GM18873 (cell line): ENCODE measurements around the gene CDC42BPA.

ENCODE experiments used
- ATAC-seq: cut with Tn5 transposase; IDR thresholded peaks from one replicate; pipeline ENCODE4 v1.9.1; 2021; ENCODE audit warnings: mild to moderate bottlenecking, moderate library complexity, moderate number of reproducible peaks; ENCODE audit not compliant: unreplicated experiment, low FRiP score

Gene CDC42BPA

GRCh38 chr1:226984521-226985238 is 333.6 kb downstream of the CDC42BPA start:
- ATAC-seq: no peak

- ATAC-seq: no peak
Observed at GRCh38 chr1:226983992-226984364, 334.3 kb downstream of the CDC42BPA start.

- ATAC-seq: no peak
Observed at GRCh38 chr1:226983247-226983991, 334.9 kb downstream of the CDC42BPA start.

GRCh38 chr1:226982451-226983177 is 335.7 kb downstream of the CDC42BPA start:
- ATAC-seq: no peak

GRCh38 chr1:226981838-226982237 is 336.5 kb downstream of the CDC42BPA start:
- ATAC-seq: no peak

- ATAC-seq: no peak
Observed at GRCh38 chr1:226981386-226981817, 336.9 kb downstream of the CDC42BPA start.

- ATAC-seq: no peak
Observed at GRCh38 chr1:226980565-226981385, 337.5 kb downstream of the CDC42BPA start.

- no peak for ATAC-seq
Observed at GRCh38 chr1:226980122-226980560, 338.2 kb downstream of the CDC42BPA start.

GRCh38 chr1:226979517-226980121 is 338.7 kb downstream of the CDC42BPA start:
- ATAC-seq: no peak

- ATAC-seq: no peak
Observed at GRCh38 chr1:226979115-226979516, 339.2 kb downstream of the CDC42BPA start.

- no peak for ATAC-seq
Observed at GRCh38 chr1:226978432-226979114, 339.7 kb downstream of the CDC42BPA start.

GRCh38 chr1:226977643-226978431 is 340.5 kb downstream of the CDC42BPA start:
- ATAC-seq: no peak

- ATAC-seq: no peak
Observed at GRCh38 chr1:226976978-226977642, 341.2 kb downstream of the CDC42BPA start.

GRCh38 chr1:226976276-226976977 is 341.9 kb downstream of the CDC42BPA start:
- ATAC-seq: no peak

GRCh38 chr1:226975259-226976250 is 342.7 kb downstream of the CDC42BPA start:
- ATAC-seq: no peak

GRCh38 chr1:226974544-226975258 is 343.6 kb downstream of the CDC42BPA start:
- ATAC-seq: no peak
